Measurements from ENCODE around the gene MAP4. TPM values are rescaled to one million over a fixed set of nuclear protein-coding genes. Genes with fewer than 3 reads are reported as not detected.

Gene MAP4
- polyA plus RNA-seq, 3 donors, result 6.2 to 24.1 (median 18.4) TPM

GRCh38 chr3:48022178-48022577, 6.0 kb upstream of the MAP4 start:
- H3K27me3 ChIP-seq (ENCODE audit: control insufficient read depth in 2 of 2, insufficient read depth in 2 of 2, low read length in 2 of 2), result no peaks in the 10 kb centered on the region
- DNase-seq, result no peak
- H3K4me1 ChIP-seq (ENCODE audit: control insufficient read depth in 1 of 2, insufficient read depth in 2 of 2, low read length in 2 of 2), result no peaks in the 10 kb centered on the region
- no peak overlapping the region for H3K4me2 ChIP-seq (replicated peaks; ENCODE audit: extremely low read depth, low read length, poor library complexity, severe bottlenecking)
- no peak overlapping the region for H3K4me3 Mint-ChIP-seq
- WGBS (ENCODE audit: insufficient coverage), result 96% methylated on average over 3 of the region's 4 CpGs
- no peak overlapping the region for H3K27ac ChIP-seq (ENCODE audit: low read depth in 1 of 2, low read length in 2 of 2)
- no peaks in the 10 kb centered on the region for H3K9me3 ChIP-seq (replicated peaks in 1 of 2; ENCODE audit: control insufficient read depth in 1 of 2, insufficient read depth in 1 of 2, low read length in 2 of 2)
- peaks cover 6 to 19% of the 10 kb centered on the region in 2 donors for H3K36me3 Mint-ChIP-seq
- H3K9ac ChIP-seq (ENCODE audit: insufficient read depth, low read length, poor library complexity, severe bottlenecking), result no peak overlapping the region
- H3K36me3 ChIP-seq (replicated peaks in 1 of 2; ENCODE audit: control insufficient read depth in 1 of 2, insufficient read depth in 2 of 2, low read length in 2 of 2), result peaks cover 0 to 4% of the 10 kb centered on the region in 2 donors
- H4K20me1 ChIP-seq (ENCODE audit: insufficient read depth, low read length), result peaks cover 12% of the 10 kb centered on the region
- H3K27me3 Mint-ChIP-seq (ENCODE audit: low read depth in 3 of 3), result peaks cover 0 to 3% (median 0%) of the 10 kb centered on the region in 3 donors
- peaks cover 4% of the 10 kb centered on the region for H3K4me1 Mint-ChIP-seq
- intact Hi-C loops (cut with micrococcal nuclease), result no loop called here
- H2AFZ ChIP-seq (ENCODE audit: insufficient read depth, low read depth, low read length, poor library complexity, severe bottlenecking), result no peak overlapping the region
- TF ChIP-seq CTCF (IDR thresholded peaks at IDR 0.05), result no peak
- no peaks in the 10 kb centered on the region for H3K9me3 Mint-ChIP-seq
- H3K79me2 ChIP-seq (ENCODE audit: insufficient read depth, low read length), result peaks cover 9% of the 10 kb centered on the region
- no peak overlapping the region for H3K27ac Mint-ChIP-seq
- H3K4me3 ChIP-seq (replicated peaks in 1 of 3; ENCODE audit: low read depth in 2 of 3, low read length in 3 of 3), result no peak overlapping the region

DNA sequence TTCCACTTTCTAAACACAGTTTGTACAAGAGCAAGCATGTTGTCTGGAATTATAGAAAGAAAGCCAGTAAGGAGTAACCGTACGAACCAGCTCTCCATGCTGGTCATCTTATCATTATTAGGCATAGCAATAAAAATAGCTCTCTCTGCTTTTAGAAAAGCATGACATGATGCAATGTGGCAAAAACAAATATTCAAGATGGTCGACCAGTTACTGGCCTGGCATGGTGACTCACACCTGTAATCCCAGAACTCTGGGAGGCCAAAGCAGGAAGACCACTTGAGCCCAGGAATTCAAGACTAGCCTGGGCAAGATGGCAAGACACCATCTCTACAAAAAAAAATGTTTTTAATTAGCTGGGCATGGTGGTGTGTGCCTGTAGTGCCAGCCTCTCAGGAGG, 2.6 kb upstream of the MAP4 start:
- Mint-ChIP-seq H3K9me3 (no peaks in the 10 kb centered on the region), H3K27me3 (ENCODE audit: low read depth in 3 of 3) (no peaks in the 10 kb centered on the region), H3K36me3 (peaks cover 6 to 21% of the 10 kb centered on the region in 2 donors), H3K4me3 (no peak overlapping the region), H3K27ac (no peak overlapping the region), H3K4me1 (peaks cover 15% of the 10 kb centered on the region)
- Histone ChIP-seq H3K27ac (ENCODE audit: low read depth in 1 of 2, low read length in 2 of 2) (no peak overlapping the region), H3K27me3 (ENCODE audit: control insufficient read depth in 2 of 2, insufficient read depth in 2 of 2, low read length in 2 of 2) (no peaks in the 10 kb centered on the region), H2AFZ (ENCODE audit: insufficient read depth, low read depth, low read length, poor library complexity, severe bottlenecking) (no peak overlapping the region), H3K9ac (ENCODE audit: insufficient read depth, low read length, poor library complexity, severe bottlenecking) (no peak overlapping the region), H3K36me3 (replicated peaks in 1 of 2; ENCODE audit: control insufficient read depth in 1 of 2, insufficient read depth in 2 of 2, low read length in 2 of 2) (peaks cover 0 to 4% of the 10 kb centered on the region in 2 donors), H3K4me1 (ENCODE audit: control insufficient read depth in 1 of 2, insufficient read depth in 2 of 2, low read length in 2 of 2) (peaks cover 0 to 5% of the 10 kb centered on the region in 2 donors), H4K20me1 (ENCODE audit: insufficient read depth, low read length) (peaks cover 25% of the 10 kb centered on the region), H3K9me3 (replicated peaks in 1 of 2; ENCODE audit: control insufficient read depth in 1 of 2, insufficient read depth in 1 of 2, low read length in 2 of 2) (no peaks in the 10 kb centered on the region), H3K4me3 (replicated peaks in 1 of 3; ENCODE audit: low read depth in 2 of 3, low read length in 3 of 3) (no peak overlapping the region), H3K79me2 (ENCODE audit: insufficient read depth, low read length) (peaks cover 5% of the 10 kb centered on the region), H3K4me2 (replicated peaks; ENCODE audit: extremely low read depth, low read length, poor library complexity, severe bottlenecking) (no peak overlapping the region)
- no peak for DNase-seq
- 78% methylated on average over 1 of the region's 3 CpGs for WGBS (ENCODE audit: insufficient coverage)
- no peak for TF ChIP-seq CTCF (IDR thresholded peaks at IDR 0.05)
- intact Hi-C loops (cut with micrococcal nuclease), result no loop called here

Data from CD14-positive monocyte (primary cell).